ENCODE measurements around the gene QPCT.

Gene QPCT

DNA sequence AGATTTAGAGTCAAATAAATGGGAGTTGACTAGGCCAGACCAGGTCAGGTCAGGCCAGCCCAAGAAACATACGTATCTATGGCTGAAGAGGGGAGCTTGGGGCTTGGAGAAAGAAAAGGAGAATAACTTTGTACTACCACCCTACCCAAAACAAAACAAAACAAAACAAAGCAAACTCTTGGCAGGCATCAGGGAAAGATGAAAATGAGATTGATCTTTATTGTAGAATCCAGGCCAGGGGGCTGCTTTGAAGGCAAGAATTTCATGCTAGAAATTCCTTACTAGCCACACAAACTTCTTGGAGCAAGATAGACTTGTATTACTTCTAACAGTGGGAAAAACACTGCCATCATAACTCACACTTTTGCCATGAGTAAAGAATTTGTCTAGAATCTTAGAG, 26.2 kb downstream of the QPCT start:
- DNase-seq (ENCODE audit: extremely low read depth, insufficient read length): no peak
- TF ChIP-seq, protein P1, sequence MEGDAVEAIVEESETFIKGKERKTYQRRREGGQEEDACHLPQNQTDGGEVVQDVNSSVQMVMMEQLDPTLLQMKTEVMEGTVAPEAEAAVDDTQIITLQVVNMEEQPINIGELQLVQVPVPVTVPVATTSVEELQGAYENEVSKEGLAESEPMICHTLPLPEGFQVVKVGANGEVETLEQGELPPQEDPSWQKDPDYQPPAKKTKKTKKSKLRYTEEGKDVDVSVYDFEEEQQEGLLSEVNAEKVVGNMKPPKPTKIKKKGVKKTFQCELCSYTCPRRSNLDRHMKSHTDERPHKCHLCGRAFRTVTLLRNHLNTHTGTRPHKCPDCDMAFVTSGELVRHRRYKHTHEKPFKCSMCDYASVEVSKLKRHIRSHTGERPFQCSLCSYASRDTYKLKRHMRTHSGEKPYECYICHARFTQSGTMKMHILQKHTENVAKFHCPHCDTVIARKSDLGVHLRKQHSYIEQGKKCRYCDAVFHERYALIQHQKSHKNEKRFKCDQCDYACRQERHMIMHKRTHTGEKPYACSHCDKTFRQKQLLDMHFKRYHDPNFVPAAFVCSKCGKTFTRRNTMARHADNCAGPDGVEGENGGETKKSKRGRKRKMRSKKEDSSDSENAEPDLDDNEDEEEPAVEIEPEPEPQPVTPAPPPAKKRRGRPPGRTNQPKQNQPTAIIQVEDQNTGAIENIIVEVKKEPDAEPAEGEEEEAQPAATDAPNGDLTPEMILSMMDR (IDR thresholded peaks at IDR 0.05; ENCODE audit: insufficient read depth, low read length, poor library complexity, severe bottlenecking): no peak
- Histone ChIP-seq H3K36me3 (ENCODE audit: control insufficient read depth, insufficient read depth, low read length) (no peaks in the 10 kb centered on the region), H3K27me3 (replicated peaks; ENCODE audit: control insufficient read depth, insufficient read depth, low read length) (no peaks in the 10 kb centered on the region), H3K4me3 (replicated peaks; ENCODE audit: low read depth, low read length) (no peak overlapping the region)

DNA sequence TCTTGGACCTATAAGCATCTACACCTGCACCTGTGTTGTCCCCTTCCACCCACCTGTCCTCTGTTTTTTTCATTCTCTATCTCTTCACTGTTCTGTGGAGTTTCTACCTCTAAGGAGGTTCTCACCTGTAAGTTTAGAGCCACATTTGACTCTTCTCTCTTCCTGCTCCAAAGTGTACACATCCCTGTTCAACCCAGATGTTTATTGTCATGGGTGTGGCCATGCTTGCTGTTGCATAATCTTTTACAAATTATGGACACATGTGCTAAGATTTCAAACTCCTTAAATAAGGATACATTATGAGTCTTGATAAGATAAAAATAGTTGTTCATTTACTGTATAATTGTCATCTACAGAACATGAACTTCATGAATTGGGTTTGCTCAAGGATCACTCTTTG, 27.6 kb downstream of the QPCT start:
- Histone ChIP-seq H3K36me3 (ENCODE audit: control insufficient read depth, insufficient read depth, low read length) (no peaks in the 10 kb centered on the region), H3K4me3 (replicated peaks; ENCODE audit: low read depth, low read length) (no peak overlapping the region), H3K27me3 (replicated peaks; ENCODE audit: control insufficient read depth, insufficient read depth, low read length) (no peaks in the 10 kb centered on the region)
- TF ChIP-seq, protein P1 (IDR thresholded peaks at IDR 0.05; ENCODE audit: insufficient read depth, low read length, poor library complexity, severe bottlenecking): no peak
- DNase-seq (ENCODE audit: extremely low read depth, insufficient read length): no peak

DNA sequence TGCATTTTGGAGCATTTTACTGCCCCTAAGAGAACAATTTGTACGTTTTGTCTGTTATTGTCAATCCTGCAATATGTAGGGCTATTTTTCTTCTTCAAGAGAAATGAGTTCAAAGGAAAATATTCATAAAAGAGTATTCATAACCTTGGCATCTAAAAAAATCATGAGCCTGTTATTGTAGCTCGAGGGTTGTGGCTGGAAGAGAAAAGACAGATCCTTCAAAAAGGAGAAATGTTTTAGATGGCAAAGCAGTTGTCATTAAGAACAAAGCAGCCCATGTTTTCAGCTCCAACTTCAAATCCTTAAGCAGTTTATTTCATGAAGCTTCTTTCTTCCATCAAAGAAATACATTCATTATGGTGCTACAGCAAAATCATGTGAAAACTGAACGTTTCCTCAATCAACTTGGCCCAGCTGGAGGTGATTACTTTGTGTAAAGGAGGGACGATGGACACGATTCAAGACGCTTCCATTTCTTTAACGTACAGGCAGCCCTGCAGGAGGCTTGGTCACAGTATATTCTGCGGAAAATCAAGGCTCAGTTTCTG, 31.4 kb downstream of the QPCT start:
- DNase-seq (ENCODE audit: extremely low read depth, insufficient read length): no peak
- Histone ChIP-seq H3K27me3 (replicated peaks; ENCODE audit: control insufficient read depth, insufficient read depth, low read length) (no peaks in the 10 kb centered on the region), H3K36me3 (ENCODE audit: control insufficient read depth, insufficient read depth, low read length) (no peaks in the 10 kb centered on the region), H3K4me3 (replicated peaks; ENCODE audit: low read depth, low read length) (peak overlapping the region; percentile 25)
- TF ChIP-seq, protein P1 (IDR thresholded peaks at IDR 0.05; ENCODE audit: insufficient read depth, low read length, poor library complexity, severe bottlenecking): no peak

DNA sequence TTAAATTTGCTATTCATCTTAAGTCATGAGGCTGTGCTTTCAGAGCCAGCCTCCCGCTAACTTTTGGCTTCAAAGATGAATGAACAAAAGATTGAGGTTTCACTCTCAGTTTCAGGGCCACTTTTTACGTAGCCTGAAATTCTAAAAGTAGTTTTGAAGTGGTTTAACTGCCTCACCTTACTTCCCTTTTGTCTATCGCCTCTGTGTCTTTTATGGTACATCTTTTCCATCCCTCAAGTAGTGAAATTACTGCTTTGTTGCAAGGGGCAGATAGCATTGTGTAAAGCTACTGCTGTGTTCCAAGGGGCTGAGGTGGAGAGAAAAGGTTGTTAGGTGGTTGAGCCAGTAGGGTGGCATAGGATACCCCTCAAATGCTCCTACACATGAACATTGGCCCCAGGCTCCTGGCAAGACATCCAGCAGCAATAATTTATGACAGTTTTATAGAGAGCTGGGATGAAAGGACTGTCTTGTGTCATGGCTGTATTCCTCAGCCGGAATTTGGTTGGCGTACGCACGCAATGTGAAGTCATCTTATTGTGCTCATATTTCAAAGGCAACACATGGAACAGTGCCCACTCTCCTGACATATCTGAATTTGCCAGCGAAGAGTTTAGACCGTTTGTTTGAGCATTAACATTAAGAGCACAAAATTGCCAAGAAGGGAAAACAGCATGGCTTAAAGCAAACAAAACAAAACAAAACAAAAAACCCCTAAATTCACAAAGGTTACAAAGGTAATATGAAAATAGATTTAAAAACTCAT, 32.2 kb downstream of the QPCT start:
- H3K4me3 ChIP-seq (replicated peaks; ENCODE audit: low read depth, low read length): peak overlapping the region; percentile 53
- DNase-seq (ENCODE audit: extremely low read depth, insufficient read length): peak; percentile 74
- TF ChIP-seq, protein P1 (IDR thresholded peaks at IDR 0.05; ENCODE audit: insufficient read depth, low read length, poor library complexity, severe bottlenecking): no peak
- no peaks in the 10 kb centered on the region for H3K36me3 ChIP-seq (ENCODE audit: control insufficient read depth, insufficient read depth, low read length)
- H3K27me3 ChIP-seq (replicated peaks; ENCODE audit: control insufficient read depth, insufficient read depth, low read length): no peaks in the 10 kb centered on the region

DNA sequence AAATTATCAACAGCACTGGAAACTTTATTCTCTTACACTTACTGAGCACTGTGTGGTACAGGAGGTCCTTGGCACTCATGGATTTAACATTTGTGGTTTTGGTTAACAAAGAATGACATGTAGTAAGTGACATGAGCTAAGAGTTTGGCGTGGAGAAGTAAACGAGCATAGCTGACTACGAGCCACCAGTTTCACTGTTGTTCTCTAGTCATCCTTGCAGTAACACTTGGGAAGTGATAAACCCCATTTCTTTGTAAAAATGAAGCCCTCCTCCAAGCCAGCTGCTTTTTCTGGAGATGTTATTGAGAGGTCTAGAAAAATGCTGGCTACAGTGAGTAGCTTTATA, 32.7 kb downstream of the QPCT start:
- TF ChIP-seq, protein P1 (IDR thresholded peaks at IDR 0.05; ENCODE audit: insufficient read depth, low read length, poor library complexity, severe bottlenecking): no peak
- Histone ChIP-seq H3K36me3 (ENCODE audit: control insufficient read depth, insufficient read depth, low read length) (no peaks in the 10 kb centered on the region), H3K4me3 (replicated peaks; ENCODE audit: low read depth, low read length) (peak overlapping the region; percentile 53), H3K27me3 (replicated peaks; ENCODE audit: control insufficient read depth, insufficient read depth, low read length) (no peaks in the 10 kb centered on the region)
- DNase-seq (ENCODE audit: extremely low read depth, insufficient read length): peak; percentile 48
